B cell (primary cell): ENCODE data around the gene CPPED1. TPM values are rescaled to one million over a fixed set of nuclear protein-coding genes. Genes with fewer than 3 reads are reported as not detected.

ENCODE experiments used
- ATAC-seq: fragments of 200-7000 bp; cut with Tn5 transposase; one replicate; pipeline ENCODE4 v1.10.0; 2021; ENCODE audit warnings: low read depth, mild to moderate bottlenecking, moderate number of reproducible peaks, moderate library complexity
- CTCF ChIA-PET: fragments of 350-600 bp; sonication (Branson Sonifier 250); formaldehyde crosslinking; loops from one replicate; lab custom pipeline; 2021; ENCODE audit warnings: antibody characterized with exemption, inconsistent platforms; lab: Charles Lee
- POLR2A ChIA-PET: fragments of 350-600 bp; sonication (Branson Sonifier 250); formaldehyde crosslinking; loops from one replicate; lab custom pipeline; 2021; ENCODE audit warnings: antibody characterized with exemption; lab: Charles Lee
- DNase-seq: peaks from one replicate; pipeline ENCODE4 v3.0.0; 2013
- H2AFZ ChIP-seq: 2 replicates; pipeline ENCODE4 v1.6.1; 2012; ENCODE audit warnings: mild to moderate bottlenecking, low read depth, low read length; ENCODE audit not compliant: insufficient read depth, poor library complexity, severe bottlenecking
- H3K27ac ChIP-seq, 2 donors: 1 replicate in 1 of 2; 2 replicates in 1 of 2; pipeline ENCODE4 v1.5.1; 2012 to 2013; ENCODE audit warnings: low read length in 2 of 2, mild to moderate bottlenecking in 2 of 2, moderate library complexity in 1 of 2
- H3K27me3 ChIP-seq, 4 experiments: fragments of 200-600 bp in 1 of 4; sonication (generic) in 1 of 4; replicated peaks in 1 of 4; 1 replicate in 2 of 4; 2 replicates in 2 of 4; pipeline versions ENCODE4 v1.6.1 to v1.7.0; 2013 to 2016; ENCODE audit warnings: low read length in 3 of 4, mild to moderate bottlenecking in 2 of 4, mixed read lengths in 1 of 4, moderate library complexity in 1 of 4; ENCODE audit not compliant: insufficient read depth in 4 of 4, control insufficient read depth in 3 of 4; ENCODE audit errors: control extremely low read depth in 1 of 4
- H3K36me3 ChIP-seq, 2 experiments: replicated peaks in 1 of 2; 1 replicate in 1 of 2; 2 replicates in 1 of 2; pipeline versions ENCODE4 v1.6.1 to v1.7.1; 2013; ENCODE audit warnings: low read length in 1 of 2; ENCODE audit not compliant: insufficient read depth in 2 of 2, control insufficient read depth in 1 of 2; ENCODE audit errors: control extremely low read depth in 1 of 2, extremely low read depth in 1 of 2
- H3K4me1 ChIP-seq, 2 donors: fragments of 200-600 bp in 1 of 2; sonication (generic) in 1 of 2; 1 replicate in 1 of 2; 2 replicates in 1 of 2; pipeline versions ENCODE4 v1.5.1 to v1.6.1; 2013 to 2017; ENCODE audit warnings: low read length in 2 of 2; ENCODE audit not compliant: control insufficient read depth in 2 of 2, insufficient read depth in 2 of 2
- H3K4me2 ChIP-seq: replicated peaks from 2 replicates; pipeline ENCODE3; 2012; ENCODE audit warnings: mild to moderate bottlenecking, low read depth, low read length; ENCODE audit not compliant: poor library complexity, severe bottlenecking
- H3K4me3 ChIP-seq, 5 experiments: fragments of 200-600 bp in 1 of 5; sonication (generic) in 1 of 5; 1 replicate in 3 of 5; 2 replicates in 2 of 5; pipeline versions ENCODE4 v1.5.1 to v1.7.0; 2011 to 2016; ENCODE audit warnings: low read length in 4 of 5, mild to moderate bottlenecking in 4 of 5, low read depth in 2 of 5, control low read depth in 1 of 5, moderate library complexity in 1 of 5; ENCODE audit not compliant: insufficient read depth in 1 of 5; ENCODE audit errors: control extremely low read depth in 1 of 5, extremely low read depth in 1 of 5
- H3K79me2 ChIP-seq: fragments of 200-600 bp; sonication (generic); one replicate; pipeline ENCODE4 v1.6.0; 2016; ENCODE audit warnings: low read length; ENCODE audit not compliant: control insufficient read depth, insufficient read depth
- H3K9ac ChIP-seq: fragments of 200-600 bp; sonication (generic); 2 replicates; pipeline ENCODE4 v1.6.1; 2017; ENCODE audit warnings: mild to moderate bottlenecking, low read length, moderate library complexity
- H3K9me3 ChIP-seq, 3 donors: one replicate each; pipeline versions ENCODE4 v1.6.1 to v1.7.1; 2013; ENCODE audit warnings: low read length in 2 of 3; ENCODE audit not compliant: control insufficient read depth in 2 of 3, insufficient read depth in 1 of 3; ENCODE audit errors: control extremely low read depth in 1 of 3
- H4K20me1 ChIP-seq: 2 replicates; pipeline ENCODE4 v1.6.0; 2012; ENCODE audit warnings: mild to moderate bottlenecking, low read length; ENCODE audit not compliant: insufficient read depth, control insufficient read depth, poor library complexity, severe bottlenecking
- H3K27ac Mint-ChIP-seq: one replicate; pipeline ENCODE4 v1.8.0; 2021; ENCODE audit warnings: mixed read lengths
- H3K27me3 Mint-ChIP-seq: one replicate; pipeline ENCODE4 v1.8.0; 2021; ENCODE audit warnings: mixed read lengths
- H3K4me1 Mint-ChIP-seq: one replicate; pipeline ENCODE4 v1.8.0; 2021; ENCODE audit warnings: mixed read lengths
- H3K4me3 Mint-ChIP-seq: one replicate; pipeline ENCODE4 v1.8.0; 2021; ENCODE audit warnings: mixed read lengths
- H3K9me3 Mint-ChIP-seq: one replicate; pipeline ENCODE4 v1.8.0; 2022; ENCODE audit warnings: mixed read lengths; ENCODE audit not compliant: insufficient read depth
- CTCF ChIP-seq: fragments of 200-600 bp; IDR thresholded peaks from one replicate; pipeline ENCODE4 v1.8.0; 2022; ENCODE audit warnings: antibody characterized with exemption, mild to moderate bottlenecking
- EZH2 ChIP-seq: IDR thresholded peaks from 2 replicates; pipeline ENCODE4 v1.6.1; 2012; ENCODE audit warnings: borderline replicate concordance, low read depth, mild to moderate bottlenecking, moderate library complexity, low read length; ENCODE audit not compliant: insufficient read depth, poor library complexity, severe bottlenecking
- WGBS: methylation state at CpG from one replicate; pipeline ENCODE4 v1.1.5; 2013; ENCODE audit warnings: missing lambda C conversion rate; ENCODE audit not compliant: insufficient coverage; 5-methylcytosine and 5-hydroxymethylcytosine counted together
- intact Hi-C: fragments of 100-400 bp; cut with micrococcal nuclease; formaldehyde crosslinking; loops from one replicate; pipeline ENCODE4 v1.10.0; 2022
- polyA plus RNA-seq: library from polyadenylated mRNA; depleted of rRNA; stranded (reverse); fragments of >200 nt; gene quantifications from 2 replicates; pipeline ENCODE4 v1.2.3, GENCODE V29; 2012
- total RNA-seq, 2 donors: library from RNA; stranded (reverse); fragments of 120-200 nt in 1 of 2; gene quantifications; 1 replicate in 1 of 2; 2 replicates in 1 of 2; pipeline versions ENCODE4 v1.2.3 to v1.2.4, GENCODE V29; 2013 to 2022

Gene CPPED1
- total and polyA plus RNA-seq, 2 donors (not counting 1 experiment from before 2014, with no cell fraction given): 5.9 to 11.3 TPM

GRCh38 chr16:12697437-12697836 lies 106.2 kb downstream of the CPPED1 start:
- Histone ChIP-seq H3K4me1 (no peaks in the 10 kb centered on the region), H3K36me3 (peaks cover 0 to 2% of the 10 kb centered on the region in 2 experiments), H3K9me3 (no peaks in the 10 kb centered on the region), H3K27ac (no peak overlapping the region), H3K9ac (no peak overlapping the region), H3K4me3 (no peak overlapping the region), H3K79me2 (no peaks in the 10 kb centered on the region), H4K20me1 (no peaks in the 10 kb centered on the region), H2AFZ (no peak overlapping the region), H3K27me3 (no peaks in the 10 kb centered on the region), H3K4me2 (no peak overlapping the region)
- WGBS: 67% methylated on average over 3 of the region's 5 CpGs
- H3K27ac Mint-ChIP-seq: no peak overlapping the region
- intact Hi-C loops: no loop called here
- no peak for ATAC-seq
- no peak for DNase-seq
- POLR2A ChIA-PET: no interaction called here
- no peaks in the 10 kb centered on the region for H3K4me1 Mint-ChIP-seq
- TF ChIP-seq EZH2 (no peak), CTCF (no peak)
- CTCF ChIA-PET: no interaction called here
- no peak overlapping the region for H3K4me3 Mint-ChIP-seq
- no peaks in the 10 kb centered on the region for H3K27me3 Mint-ChIP-seq
- no peaks in the 10 kb centered on the region for H3K9me3 Mint-ChIP-seq

- WGBS: 92% methylated on average over 4 of the region's 5 CpGs
- H3K9me3 ChIP-seq: no peaks in the 10 kb centered on the region
- H3K4me3 Mint-ChIP-seq: no peak overlapping the region
- intact Hi-C loops: no loop called here
- H3K27ac Mint-ChIP-seq: no peak overlapping the region
- ChIA-PET CTCF (no interaction called here), POLR2A (no interaction called here)
- no peaks in the 10 kb centered on the region for H3K4me1 Mint-ChIP-seq
- H3K4me1 ChIP-seq: no peaks in the 10 kb centered on the region
- H4K20me1 ChIP-seq: no peaks in the 10 kb centered on the region
- H3K9me3 Mint-ChIP-seq: no peaks in the 10 kb centered on the region
- no peak for ATAC-seq
- no peak for TF ChIP-seq EZH2
- TF ChIP-seq CTCF: no peak
- H3K9ac ChIP-seq: no peak overlapping the region
- H3K79me2 ChIP-seq: no peaks in the 10 kb centered on the region
- no peaks in the 10 kb centered on the region for H3K27me3 Mint-ChIP-seq
- H3K36me3 ChIP-seq: peaks cover 0 to 2% of the 10 kb centered on the region in 2 experiments
- DNase-seq: no peak
- H3K4me3 ChIP-seq: no peak overlapping the region
- no peaks in the 10 kb centered on the region for H3K27me3 ChIP-seq
- no peak overlapping the region for H3K27ac ChIP-seq
- H2AFZ ChIP-seq: no peak overlapping the region
- H3K4me2 ChIP-seq: no peak overlapping the region
Observed at GRCh38 chr16:12695454-12695853, 108.2 kb downstream of the CPPED1 start.
